ENCODE measurements around the gene APPBP2.
"Not testable (repeated sequence)": the region's sequence is repeated elsewhere in the genome, so short reads cannot be mapped to it uniquely, and the experiment has no call there.

The APPBP2 gene

DNA sequence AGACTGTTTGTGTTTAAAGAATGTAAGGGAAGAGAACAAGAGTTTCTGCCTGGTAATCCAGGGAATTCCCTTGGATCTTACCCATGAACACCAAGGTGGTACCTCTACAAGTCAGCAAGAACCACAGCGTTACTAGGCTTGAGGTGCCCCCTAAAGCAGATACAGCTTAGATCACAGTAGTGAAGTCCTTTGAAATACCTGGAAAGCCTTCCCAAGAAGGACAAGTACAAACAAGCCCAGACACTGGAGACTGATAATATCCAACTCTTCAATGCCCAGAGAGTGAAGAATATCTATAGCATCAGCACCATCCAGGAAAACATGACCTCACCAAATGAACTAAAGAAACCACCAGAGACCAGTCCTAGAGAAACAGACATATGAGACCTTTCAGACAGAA lies 3.8 kb upstream of the APPBP2 start:
- no peak for DNase-seq

DNA sequence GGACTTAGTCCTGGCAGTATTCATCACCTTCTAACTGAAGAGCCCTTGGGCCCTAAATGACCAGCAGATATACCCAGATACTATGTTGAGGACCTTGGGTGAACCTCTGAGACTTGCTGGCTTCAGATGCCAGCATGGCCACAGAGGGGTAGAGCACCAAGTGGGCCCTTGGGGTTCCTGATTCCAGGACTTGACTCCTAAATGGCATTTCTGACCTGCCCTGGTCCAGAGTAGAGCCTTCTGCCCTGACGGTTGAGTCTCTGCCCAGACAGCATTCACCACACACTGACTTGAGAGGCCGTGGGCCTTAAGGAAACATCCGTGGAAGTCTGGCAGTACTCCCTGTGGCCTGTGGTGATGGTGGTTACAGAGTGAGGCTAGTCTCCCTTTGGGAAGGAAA lies 2.8 kb upstream of the APPBP2 start:
- no peak for DNase-seq

DNA sequence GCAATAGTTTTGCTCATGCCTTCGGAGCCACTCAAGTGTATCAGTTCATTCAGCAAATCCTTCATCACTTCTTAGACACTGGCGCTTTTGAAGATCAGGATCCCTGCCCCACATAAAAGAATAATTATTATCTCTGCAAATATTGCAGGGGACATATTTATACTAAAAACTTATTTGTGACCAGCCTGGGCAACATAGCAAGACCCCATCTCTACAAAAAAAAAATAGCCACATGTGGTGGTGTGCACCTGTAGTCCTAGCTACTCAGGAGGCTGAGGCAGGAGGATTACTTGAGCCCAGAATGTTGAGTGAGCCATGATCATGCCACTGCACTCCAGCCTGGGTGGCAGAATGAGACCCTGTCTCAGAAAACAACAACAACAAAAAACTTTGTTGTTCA lies 1.7 kb upstream of the APPBP2 start:
- no peak for DNase-seq

DNA sequence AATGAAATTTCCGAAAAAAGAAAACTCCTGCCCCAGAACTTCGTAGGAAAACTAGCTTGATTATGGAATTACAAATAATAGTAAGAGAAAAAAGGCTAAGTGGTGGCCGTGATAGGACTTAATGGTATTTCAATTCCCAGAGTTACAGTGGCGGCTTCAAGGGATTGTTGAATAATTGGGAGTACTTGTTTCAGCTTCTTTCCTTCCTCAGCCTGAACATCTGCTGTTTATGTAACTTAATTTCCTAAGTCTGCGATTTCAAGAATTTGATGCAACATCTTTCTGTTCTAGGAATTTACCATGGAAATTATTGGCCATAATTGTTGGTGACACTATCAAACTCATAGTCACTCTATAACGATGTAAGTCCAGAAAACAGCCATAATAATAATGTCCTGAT lies 684 bp upstream of the APPBP2 start:
- DNase-seq = no peak

DNA sequence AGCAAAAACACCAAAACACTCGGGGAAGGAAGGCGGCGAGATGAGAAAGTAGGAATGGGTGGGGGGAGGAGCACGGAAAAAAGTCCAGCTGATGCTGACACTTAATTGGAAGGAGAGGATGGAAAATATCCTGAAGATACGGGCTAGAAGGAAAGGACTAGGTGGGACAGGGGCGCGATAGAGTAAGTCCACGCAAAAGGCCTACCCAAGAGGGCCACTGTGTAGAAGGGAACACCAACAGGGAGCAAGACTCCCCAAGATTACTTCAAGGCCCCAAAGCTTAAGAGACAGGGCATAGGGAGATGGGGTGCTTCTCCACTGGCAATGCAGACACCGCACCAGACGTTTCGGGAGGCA lies 736 bp downstream of the APPBP2 start:
- DNase-seq = no peak

DNA sequence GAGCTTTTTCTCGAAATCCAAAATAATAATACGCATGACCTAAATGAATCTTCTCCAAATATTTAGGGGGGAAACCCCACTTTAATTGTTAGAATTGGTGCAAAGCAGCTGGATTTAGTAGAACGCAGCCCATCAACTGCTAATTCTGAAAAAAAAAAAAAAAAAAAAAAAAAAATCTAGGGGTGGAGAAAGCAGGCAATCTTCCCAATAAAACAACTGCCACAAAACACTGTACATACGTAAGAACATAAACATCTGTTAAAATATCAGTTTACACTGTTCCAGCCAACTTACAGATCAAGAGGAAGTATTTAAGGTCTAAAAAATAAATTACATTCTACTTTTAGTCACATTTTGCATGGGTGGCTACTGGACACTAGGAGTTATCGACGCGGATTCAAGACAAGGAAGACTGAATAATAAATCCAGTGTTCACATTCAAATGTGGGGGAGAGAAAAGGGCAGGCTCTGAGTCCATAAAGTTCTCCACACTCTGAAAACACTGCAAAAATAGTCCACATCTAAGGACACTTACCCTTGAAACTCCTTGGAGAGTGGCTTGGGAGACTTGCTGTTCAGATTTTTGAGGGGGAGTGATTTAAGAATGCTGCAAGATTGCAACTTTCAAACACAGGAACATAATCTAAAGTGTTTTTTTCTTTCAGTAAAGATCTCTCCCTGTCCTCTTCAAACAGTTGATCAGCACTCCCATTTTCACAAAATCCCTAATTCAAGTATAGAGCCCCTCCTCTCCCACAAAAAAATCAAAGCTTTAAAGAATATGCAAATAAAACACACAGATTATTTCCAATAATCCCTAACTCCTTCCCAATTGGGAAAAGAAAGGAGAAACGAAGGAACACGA lies 1.3 kb downstream of the APPBP2 start:
- DNase-seq = no peak

DNA sequence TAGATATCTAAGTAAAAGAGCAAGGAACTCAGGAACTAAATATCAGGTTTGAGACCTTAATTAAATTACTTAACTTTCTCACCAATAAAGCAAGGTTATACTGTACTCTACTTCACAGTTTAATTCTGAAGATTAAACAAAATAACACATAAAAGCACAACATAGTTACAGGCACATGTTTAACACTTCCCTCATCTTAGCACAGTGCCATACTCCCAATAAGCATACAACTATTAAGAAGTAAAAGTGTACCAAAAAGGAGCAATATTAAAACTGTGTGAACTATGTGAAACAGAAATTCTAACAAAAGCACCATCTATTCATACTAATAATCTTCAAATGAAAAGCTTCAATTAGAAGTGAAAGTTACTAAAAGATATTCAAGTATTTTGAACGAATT lies 2.2 kb downstream of the APPBP2 start:
- no peak for DNase-seq

DNA sequence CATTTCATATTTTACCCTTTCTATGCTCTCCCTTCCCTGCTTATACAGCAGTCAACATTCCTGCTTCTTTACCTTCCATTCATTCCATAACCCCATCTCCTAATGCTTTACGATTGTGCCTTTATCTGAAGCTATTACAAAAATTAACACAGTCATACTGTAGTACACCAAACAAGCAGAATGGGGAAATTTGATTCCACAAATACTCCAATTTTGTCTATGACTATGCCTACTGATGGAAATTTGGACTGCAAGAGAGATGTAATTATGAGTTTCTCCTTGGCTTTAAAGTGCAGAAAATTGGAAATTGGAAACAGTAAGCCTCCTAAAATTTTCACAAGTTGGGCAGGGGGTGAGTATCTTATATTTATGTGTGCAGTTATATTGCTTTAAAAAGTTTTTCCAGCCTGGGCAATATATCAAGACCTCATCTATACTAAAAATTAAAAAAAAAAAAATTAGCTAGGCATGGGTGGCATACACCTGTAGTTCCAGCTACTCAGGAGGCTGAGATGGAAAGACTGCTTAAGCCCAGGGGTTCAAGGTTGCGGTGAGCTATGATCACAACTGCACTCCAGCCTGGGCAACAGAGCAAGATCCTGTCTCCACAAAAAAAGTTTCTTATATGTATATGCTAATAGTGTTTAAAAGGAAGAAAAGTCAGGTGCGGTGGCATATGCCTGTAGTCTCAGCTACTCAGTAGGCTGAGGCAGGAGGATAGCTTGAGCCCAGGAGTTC lies 3.0 kb downstream of the APPBP2 start:
- DNase-seq = no peak

DNA sequence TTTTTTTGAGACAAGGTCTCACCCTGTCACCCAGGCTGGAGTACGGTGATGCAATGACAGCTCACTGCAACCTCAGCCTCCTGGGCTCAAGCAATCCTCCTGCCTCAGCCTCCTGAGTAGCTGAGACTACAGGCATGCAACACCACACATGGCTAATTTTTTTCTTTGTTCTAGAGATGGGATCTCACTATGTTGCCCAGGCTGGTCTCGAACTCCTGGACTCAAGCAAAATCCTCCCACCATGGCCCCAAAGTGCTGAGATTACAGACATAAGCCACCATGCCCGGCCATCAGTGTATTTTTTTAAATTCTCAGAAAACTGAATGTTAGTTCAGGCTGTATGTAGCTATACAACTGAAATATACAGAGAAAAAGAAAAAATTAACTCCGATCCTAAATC lies 6.2 kb downstream of the APPBP2 start:
- DNase-seq = no peak

DNA sequence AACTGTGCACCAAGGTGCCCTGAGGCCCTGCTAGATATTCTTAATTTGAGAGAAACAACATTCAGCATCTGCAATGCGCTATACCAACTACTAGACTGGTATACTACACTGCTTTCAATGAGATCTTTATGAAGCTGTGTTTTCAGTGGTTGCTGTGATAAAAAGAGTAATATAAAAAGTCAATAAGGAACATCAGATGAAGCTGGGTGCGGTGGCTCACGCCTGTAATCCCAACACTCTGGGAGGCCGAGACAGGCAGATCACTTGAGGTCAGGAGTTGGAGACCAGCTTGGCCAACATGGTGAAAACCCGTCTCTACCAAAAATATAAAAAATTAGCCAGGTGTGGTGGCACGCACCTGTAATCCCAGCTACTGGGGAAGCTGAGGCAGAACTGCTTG lies 10.4 kb downstream of the APPBP2 start:
- DNase-seq = not testable (repeated sequence)

DNA sequence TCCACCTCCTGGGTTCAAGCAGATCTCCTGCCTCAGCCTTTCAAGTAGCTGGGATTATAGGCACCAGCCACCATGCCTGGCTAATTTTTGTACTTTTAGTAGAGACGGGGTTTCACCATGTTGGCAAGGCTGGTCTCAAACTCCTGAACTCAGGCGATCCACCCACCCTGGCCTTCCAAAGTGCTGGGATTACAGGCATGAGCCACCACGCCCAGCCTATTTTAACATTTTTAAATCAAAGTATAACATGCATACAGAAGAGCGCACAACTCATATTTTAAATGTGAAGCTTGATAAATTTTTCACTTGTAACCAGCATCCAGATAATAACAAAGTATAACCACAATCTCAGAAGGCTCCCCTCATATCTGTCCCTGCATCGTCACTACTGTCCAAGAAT lies 10.8 kb downstream of the APPBP2 start:
- DNase-seq = not testable (repeated sequence)

DNA sequence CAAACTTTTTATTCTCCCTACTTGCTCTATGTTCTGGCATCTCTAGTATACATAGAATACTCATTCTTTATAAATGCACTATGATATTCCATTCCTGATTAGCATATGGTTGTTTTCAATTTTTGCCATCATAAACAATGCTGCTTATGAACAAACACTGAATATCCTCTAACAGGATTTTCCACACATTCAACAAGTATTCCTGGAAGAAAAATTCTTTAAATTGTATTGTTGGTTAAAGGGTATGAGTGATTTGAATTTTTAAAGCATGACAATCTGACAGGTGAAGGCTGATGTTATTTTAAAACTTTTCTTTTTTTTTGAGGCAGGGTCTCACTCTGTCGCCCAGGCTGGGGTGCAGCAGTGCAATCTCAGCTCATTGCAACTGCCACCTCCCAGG lies 11.5 kb downstream of the APPBP2 start:
- DNase-seq = no peak

DNA sequence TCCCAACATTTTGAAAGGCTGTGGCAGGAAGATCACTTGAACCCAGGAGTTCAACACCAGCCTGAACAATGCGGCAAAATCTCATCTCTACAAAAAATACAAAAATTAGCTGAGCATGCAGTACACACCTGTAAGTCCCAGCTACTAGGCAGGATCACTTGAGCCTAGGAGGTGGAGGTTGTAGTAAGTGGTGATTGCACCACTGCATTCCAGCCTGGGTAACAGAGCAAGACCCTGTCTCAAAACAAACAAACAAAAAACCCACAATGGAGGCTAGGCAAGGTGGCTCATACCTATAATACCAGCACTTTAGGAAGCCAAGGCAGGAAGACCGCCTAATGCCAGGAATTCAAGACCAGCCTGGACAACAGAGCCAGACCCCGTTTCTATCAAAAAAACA lies 12.0 kb downstream of the APPBP2 start:
- DNase-seq = no peak

DNA sequence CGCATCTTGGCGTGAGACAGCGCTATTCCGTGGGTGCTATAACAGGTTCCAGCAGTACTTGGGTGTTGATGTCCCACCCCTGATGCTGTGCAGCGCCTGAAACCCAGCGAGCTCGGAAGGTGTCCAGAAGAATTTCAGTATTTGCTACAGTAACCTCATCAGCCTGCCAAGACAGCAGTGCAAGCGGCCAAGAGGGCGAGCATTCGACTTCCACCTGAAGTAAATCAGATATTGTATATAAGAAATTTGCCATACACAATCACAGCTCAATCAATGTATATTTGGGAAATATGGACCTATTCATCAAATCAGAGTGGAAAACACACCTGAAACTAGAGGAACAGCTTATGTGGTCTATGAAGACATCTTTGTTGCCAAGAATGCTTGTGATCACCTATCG lies 13.0 kb downstream of the APPBP2 start:
- DNase-seq = no peak

DNA sequence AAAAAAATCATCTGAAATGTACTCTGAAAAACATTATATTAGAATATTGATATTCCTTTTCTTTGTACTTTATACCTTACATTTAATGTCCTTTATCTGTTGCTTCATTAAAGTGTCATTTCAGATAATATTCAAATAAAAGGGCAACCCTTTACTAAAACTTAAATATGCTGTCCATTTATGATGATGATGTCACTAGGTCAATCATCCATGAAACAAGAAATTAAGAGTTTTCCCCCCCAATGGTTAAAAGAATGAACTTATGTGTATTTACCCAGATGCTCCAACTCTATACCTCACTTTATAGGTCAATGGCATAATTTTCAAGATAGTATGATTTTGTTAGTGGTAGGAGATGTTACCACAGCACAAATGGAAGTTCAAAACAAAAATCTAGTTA lies 15.3 kb downstream of the APPBP2 start:
- DNase-seq = no peak

DNA sequence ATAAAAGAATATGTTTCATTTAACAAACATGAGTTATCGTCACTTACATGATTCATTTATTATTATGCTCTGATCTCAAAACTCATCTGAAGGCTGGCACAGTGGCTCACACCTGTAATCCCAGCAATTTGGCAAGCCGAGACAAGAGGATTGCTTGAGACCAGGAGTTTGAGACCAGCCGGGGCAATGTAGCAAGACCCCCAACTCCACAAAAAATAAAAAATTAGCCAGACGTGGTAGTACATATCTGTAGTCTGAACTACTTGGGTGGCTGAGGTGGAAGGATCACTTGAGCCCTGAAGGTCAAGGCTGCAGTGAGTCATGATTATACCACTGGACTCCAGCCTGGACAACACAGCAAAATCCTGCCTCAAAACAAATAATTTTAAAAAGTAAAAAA lies 16.0 kb downstream of the APPBP2 start:
- DNase-seq = no peak

DNA sequence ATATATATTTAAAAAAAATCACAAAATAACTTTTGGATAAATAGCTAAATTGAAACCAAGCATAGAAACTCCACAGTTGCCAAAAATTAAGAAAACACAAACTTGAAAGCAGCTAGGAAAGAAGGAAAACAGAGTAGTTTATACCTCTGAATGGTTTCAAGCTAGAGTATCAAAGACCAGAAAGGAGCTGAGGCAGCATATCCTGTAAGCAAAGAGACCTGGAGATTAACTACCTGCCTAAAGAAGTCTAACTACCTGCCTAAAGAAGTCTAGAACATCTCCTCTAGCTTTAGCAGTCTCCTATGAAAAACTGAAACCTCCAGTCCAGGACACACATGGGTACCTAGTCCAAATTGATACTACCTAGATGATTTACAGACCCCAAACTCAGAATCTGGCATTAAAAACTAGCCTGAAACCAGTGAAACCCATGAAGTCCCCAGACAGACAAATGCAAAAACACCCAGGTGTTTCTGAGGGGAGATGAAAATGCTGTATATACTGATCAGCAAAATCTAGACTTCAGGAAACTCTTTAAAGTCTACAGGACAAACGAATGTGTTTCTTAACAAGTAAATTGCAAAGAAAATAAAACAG lies 17.6 kb downstream of the APPBP2 start:
- DNase-seq = no peak

DNA sequence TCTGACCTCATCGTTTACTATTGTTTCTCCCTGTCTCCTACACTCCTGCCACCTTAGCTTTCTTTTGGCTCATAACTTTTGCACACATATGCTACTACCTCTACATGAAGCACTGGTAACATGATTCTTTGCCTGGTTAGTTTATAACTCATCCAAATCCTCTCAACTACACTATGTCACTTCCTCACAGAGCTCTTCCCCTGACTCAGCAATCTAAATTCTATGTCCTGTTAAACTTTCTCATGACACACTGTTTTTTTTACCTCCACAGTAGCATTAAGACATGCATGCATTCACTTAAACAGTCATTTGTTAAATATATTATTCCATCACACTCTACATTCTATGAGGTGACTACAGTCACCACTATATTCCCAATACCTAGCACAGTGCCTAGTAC lies 19.7 kb downstream of the APPBP2 start:
- DNase-seq = no peak

DNA sequence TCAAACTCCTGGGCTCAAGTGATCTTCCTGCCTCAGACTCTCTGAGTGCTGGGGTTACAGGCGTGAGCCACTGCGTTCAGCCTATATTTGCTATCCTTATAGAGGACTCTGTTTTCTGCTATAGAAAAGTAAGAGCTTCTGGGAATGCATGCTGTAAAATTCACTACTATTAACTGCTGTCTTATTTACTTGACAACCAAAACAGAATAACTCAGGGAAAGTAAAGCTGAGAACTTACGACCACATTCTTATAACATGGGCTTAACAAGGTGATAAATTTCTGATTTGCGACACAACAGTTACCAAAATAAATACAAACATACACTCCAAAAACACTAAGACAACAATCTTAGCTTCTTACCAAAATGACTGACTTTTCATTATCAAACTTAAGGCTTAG lies 23.9 kb downstream of the APPBP2 start:
- DNase-seq = no peak

DNA sequence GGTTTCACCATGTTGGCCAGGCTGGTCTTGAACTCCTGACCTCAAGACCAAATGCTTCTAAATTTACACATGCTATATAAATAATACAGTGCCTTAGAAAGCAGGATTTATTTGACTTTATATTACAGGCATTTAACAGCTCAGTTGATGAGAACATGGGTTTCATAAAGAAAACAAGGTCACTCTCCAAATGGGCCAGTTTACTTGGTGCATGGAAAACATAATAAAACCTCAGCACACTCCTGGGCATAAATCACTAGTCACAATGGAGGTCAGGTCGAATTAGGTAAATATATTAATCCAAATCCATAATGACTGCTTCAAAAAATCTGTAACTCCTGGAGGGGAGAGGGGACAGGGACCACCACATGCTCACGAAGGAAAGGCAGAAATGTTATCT lies 24.5 kb downstream of the APPBP2 start:
- no peak for DNase-seq

DNA sequence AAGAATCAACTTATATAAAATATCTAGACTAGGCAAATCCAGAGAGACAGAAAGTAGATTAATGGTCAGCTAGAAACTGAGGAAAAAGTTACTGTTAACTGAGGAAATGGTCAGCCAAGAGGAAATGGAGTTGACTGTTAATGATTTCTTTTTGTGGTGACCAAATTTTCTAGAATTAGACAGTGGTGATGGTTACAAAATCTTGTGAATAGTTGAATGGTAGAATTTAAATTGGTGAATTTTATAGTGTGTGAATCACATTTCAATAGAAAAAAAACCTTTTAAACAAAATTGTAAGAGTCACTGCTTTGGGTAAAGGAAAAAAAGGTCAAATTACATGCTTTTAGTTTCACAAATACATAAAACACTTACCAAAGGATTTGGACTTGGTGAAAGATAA lies 30.0 kb downstream of the APPBP2 start:
- no peak for DNase-seq

DNA sequence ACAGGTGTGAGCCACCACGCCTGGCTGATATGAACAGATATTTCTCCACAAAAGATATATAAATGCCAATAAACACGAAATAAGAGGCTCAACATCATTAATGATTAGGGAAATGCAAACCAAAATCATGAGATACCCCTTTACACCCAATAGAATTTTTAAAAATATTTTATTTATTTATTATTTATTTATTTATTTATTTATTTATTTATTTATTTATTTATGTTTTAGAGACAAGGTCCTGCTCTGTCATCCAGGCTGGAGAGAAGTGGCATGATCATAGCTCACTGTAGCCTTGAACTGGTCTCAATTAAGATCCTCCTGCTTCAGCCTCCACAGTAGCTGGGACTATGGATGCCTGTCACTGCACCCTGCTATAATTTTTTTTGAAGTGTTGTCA lies 30.8 kb downstream of the APPBP2 start:
- DNase-seq = no peak

DNA sequence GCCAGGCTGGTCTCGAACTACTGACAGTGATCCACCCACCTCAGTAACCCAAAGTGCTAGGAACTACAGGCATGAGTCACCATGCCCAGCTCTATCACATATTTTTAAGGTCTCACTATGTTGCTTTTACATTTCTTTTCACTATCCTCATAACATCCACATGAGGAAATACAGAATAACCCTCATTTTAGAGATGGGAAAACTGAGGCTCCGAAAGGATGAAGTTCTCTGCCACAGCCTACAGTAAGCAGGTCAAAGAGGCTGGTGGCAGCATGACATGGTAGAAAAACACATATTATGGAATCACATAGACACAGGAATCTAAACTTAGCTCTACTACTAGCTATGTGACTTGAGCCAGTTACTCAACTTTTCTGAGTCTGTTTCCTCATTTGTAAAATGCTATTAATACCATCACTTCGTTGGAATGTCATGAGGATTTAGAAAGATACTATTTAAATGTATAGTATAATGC lies 32.2 kb downstream of the APPBP2 start:
- DNase-seq = no peak

DNA sequence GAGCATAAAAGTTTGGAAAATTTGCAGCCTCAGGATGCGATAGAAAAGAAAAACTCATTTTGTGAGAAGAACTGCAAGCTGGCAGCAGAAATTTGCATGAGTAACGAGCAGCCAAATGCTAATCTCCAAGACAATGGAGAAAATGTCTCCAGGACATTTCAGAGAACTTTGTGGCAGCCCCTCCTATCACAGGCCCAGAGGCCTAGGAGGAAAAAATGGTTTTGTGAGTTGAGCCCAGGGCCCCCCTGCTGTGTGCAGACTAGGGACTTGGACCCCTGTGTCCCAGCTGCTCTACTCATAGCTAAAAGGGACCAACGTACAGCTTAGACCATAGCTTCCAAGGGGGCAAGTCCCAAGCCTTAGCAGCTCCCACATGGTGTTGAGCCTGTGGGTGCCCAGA lies 34.3 kb downstream of the APPBP2 start:
- DNase-seq = no peak

All from DMS79 (cell line).